ENCODE measurements around the gene ASTN2. TPM values are rescaled to one million over a fixed set of nuclear protein-coding genes. Genes with fewer than 3 reads are reported as not detected.

The ASTN2 gene
- total and polyA plus RNA-seq, 2 experiments from 2014 or later: 5.6 to 7.7 TPM

GRCh38 chr9:116501871-116502270, 913.0 kb downstream of the ASTN2 start:
- TF ChIP-seq, protein P1, sequence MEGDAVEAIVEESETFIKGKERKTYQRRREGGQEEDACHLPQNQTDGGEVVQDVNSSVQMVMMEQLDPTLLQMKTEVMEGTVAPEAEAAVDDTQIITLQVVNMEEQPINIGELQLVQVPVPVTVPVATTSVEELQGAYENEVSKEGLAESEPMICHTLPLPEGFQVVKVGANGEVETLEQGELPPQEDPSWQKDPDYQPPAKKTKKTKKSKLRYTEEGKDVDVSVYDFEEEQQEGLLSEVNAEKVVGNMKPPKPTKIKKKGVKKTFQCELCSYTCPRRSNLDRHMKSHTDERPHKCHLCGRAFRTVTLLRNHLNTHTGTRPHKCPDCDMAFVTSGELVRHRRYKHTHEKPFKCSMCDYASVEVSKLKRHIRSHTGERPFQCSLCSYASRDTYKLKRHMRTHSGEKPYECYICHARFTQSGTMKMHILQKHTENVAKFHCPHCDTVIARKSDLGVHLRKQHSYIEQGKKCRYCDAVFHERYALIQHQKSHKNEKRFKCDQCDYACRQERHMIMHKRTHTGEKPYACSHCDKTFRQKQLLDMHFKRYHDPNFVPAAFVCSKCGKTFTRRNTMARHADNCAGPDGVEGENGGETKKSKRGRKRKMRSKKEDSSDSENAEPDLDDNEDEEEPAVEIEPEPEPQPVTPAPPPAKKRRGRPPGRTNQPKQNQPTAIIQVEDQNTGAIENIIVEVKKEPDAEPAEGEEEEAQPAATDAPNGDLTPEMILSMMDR (IDR thresholded peaks at IDR 0.05; ENCODE audit: low read depth, low read length): no peak
- H3K27ac ChIP-seq: no peak overlapping the region
- no peaks in the 10 kb centered on the region for H3K27me3 ChIP-seq
- no peaks in the 10 kb centered on the region for H3K36me3 ChIP-seq
- no peak overlapping the region for H3K4me3 ChIP-seq
- DNase-seq (ENCODE audit: low read depth in 1 of 2, low spot score in 1 of 2): no peak
- H3K9me3 ChIP-seq (ENCODE audit: low read depth): no peaks in the 10 kb centered on the region
- no peaks in the 10 kb centered on the region for H3K4me1 ChIP-seq (ENCODE audit: low read depth)

DNA sequence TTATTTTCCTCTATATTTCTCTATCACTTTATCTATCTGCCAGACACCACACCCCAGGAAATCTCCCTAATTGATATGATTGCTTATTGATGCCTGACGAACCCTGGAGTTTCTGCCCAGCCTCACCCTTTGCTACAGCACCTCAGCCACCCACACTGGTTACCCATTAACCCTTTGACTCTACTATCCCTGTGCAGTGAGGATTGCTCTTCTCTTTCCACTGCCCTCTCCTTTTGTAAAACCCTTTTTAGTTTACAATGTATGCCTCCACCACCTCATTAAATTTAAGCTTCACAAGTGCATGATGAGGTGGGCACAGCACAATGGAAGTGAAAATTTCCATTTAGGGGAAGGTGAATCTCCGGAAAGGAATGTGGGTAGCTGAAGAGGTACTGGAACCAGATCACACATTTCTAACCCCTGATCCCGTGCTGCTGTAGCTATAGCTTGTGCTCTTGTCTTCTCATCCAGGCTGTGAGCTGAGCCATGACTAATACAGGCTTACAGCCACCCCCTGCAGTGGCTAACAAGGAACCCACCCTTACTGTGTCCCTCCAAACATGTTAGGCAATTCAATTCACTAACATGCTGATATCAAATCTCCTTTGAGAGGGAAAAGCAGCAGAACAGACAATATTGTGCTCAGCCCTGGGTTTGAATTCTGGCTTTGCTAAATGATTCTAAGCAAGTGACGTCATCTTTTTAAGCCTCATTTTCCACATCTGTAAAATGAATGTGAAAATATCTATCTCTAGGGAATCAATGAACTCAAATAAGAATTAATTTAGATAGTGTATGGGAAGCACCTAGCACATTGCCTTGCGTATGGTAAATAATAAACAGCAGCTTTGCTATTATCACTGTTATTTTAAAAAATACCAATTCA, 914.6 kb downstream of the ASTN2 start:
- Histone ChIP-seq H3K4me3 (no peak overlapping the region), H3K27ac (no peak overlapping the region)
- peak in 1 of 2 donors; percentile 81 for DNase-seq (ENCODE audit: low read depth in 1 of 2, low spot score in 1 of 2)

DNA sequence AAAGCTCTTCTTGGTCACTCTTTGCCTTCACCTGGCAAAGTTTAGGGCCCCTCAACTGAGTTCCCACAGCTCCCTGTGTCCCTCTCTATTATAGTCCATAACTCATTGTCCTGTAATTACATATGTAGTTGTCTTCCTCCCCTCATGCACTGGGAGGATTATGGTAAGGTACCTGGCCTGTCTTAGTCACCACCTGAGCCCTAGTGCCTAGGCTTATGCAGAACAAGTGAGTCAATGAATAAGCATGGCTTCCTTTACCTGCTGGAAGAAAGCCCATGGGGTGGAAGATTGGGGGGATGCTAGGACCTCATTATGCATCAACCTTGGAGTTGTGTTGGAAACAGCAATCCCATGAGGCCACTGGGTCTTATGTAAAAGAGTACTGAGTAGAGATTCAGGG, 915.4 kb downstream of the ASTN2 start:
- no peaks in the 10 kb centered on the region for H3K4me1 ChIP-seq (ENCODE audit: low read depth)
- TF ChIP-seq, protein P1 (IDR thresholded peaks at IDR 0.05; ENCODE audit: low read depth, low read length): no peak
- no peak overlapping the region for H3K4me3 ChIP-seq
- H3K9me3 ChIP-seq (ENCODE audit: low read depth): no peaks in the 10 kb centered on the region
- no peak for DNase-seq (ENCODE audit: low read depth in 1 of 2, low spot score in 1 of 2)
- no peaks in the 10 kb centered on the region for H3K36me3 ChIP-seq
- no peaks in the 10 kb centered on the region for H3K27me3 ChIP-seq
- H3K27ac ChIP-seq: no peak overlapping the region

More for the DNA sequence above, 914.6 kb downstream of the ASTN2 start:
- Histone ChIP-seq H3K9me3 (ENCODE audit: low read depth) (no peaks in the 10 kb centered on the region), H3K27me3 (no peaks in the 10 kb centered on the region), H3K36me3 (no peaks in the 10 kb centered on the region), H3K4me1 (ENCODE audit: low read depth) (no peaks in the 10 kb centered on the region)
- TF ChIP-seq, protein P1 (IDR thresholded peaks at IDR 0.05; ENCODE audit: low read depth, low read length): no peak

DNA sequence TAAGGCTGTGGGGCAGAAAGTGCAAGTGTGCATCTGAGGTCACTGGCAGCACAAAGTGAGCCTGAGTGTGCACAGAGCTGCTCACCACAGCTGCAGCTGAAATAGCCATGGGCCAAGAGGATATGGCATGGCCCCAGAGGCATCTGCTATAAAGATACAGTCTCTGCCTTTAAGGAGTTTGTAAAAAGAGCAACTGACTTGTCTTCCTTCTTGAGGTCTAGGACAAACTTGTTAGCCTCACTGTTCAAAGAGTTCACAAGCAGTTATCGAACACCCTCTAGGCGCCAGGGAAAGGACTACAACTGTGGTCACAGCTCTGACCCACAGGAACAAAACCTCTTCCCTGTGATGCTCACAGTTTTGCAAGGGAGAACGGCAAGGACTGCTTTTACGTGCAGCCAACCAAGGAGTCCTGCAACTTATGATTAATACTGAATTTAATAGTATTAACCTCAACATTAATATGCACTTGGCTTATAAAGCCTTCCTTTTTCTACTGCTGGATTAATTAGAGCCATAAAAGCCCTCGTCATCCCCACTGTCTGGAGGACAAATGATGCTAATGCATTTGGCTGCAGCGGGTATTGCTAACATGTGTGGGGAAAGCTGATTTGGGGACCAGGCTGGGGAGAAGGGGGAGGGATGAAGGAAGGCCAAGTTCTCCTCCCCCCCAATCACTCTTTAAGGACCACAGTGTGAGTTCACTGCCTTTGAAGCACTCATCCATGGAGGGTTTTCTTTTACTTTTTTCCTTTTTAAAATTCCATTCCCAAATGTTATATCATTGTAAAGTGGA, 917.6 kb downstream of the ASTN2 start:
- H3K9me3 ChIP-seq (ENCODE audit: low read depth): no peaks in the 10 kb centered on the region
- H3K36me3 ChIP-seq: no peaks in the 10 kb centered on the region
- H3K27me3 ChIP-seq: no peaks in the 10 kb centered on the region
- H3K27ac ChIP-seq: no peak overlapping the region
- TF ChIP-seq, protein P1 (IDR thresholded peaks at IDR 0.05; ENCODE audit: low read depth, low read length): peak; percentile 19
- no peak overlapping the region for H3K4me3 ChIP-seq
- H3K4me1 ChIP-seq (ENCODE audit: low read depth): peaks cover under 1% of the 10 kb centered on the region
- peak in 1 of 2 donors; percentile 61 for DNase-seq (ENCODE audit: low read depth in 1 of 2, low spot score in 1 of 2)

GRCh38 chr9:116496167-116496566, 918.7 kb downstream of the ASTN2 start:
- Histone ChIP-seq H3K4me3 (no peak overlapping the region), H3K36me3 (no peaks in the 10 kb centered on the region), H3K9me3 (ENCODE audit: low read depth) (no peaks in the 10 kb centered on the region), H3K27me3 (no peaks in the 10 kb centered on the region), H3K4me1 (ENCODE audit: low read depth) (peaks cover 12% of the 10 kb centered on the region), H3K27ac (no peak overlapping the region)
- TF ChIP-seq, protein P1 (IDR thresholded peaks at IDR 0.05; ENCODE audit: low read depth, low read length): no peak
- DNase-seq (ENCODE audit: low read depth in 1 of 2, low spot score in 1 of 2): no peak
